ENCODE results near the gene WASHC2C.
"Not testable (repeated sequence)": the region's sequence is repeated elsewhere in the genome, so short reads cannot be mapped to it uniquely, and the experiment has no call there.

DNA sequence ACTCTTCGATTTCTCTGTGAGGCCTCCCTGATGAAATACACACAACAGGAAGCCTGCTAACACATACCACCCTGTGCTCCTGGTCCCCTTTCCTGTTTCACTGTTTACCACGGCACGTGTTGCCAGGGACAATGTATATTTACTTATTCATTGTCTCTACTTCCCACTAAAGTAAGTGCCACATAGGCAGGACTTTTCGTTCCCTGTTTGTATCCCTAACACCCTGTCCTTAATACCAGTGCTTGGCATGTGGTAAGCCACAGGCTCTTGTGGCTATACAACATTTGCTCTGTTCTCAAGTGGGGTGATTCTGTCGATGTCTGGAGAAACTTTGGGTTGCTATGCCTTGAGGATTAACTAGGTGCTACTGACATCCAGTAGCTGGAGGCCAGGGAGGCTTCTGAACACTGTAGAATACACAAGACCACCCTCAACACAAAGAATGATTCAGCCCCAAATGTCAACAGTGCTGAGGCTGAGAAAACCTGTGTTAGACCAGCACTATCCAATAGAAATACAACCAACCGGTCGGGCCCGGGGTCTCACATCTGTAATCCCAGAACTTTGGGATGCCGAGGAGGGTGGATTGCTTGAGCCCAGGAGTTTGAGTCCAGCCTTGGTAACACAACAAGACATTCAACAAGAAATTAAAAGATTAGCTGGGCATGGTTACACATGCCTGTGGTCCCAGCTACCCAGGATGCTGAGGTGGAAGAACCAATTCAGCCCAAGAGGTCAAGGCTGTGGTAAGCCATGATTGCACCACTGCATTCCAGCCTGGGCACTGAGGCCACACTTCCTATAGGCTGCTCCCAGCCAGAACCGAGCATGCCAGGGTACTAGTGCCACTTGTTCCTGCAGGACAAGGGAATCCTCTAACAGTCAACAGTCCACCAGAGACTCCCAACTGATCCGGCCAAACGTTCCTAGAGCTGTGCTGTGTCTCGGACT lies 76.3 kb downstream of the WASHC2C start:
- TF ChIP-seq, protein P1, sequence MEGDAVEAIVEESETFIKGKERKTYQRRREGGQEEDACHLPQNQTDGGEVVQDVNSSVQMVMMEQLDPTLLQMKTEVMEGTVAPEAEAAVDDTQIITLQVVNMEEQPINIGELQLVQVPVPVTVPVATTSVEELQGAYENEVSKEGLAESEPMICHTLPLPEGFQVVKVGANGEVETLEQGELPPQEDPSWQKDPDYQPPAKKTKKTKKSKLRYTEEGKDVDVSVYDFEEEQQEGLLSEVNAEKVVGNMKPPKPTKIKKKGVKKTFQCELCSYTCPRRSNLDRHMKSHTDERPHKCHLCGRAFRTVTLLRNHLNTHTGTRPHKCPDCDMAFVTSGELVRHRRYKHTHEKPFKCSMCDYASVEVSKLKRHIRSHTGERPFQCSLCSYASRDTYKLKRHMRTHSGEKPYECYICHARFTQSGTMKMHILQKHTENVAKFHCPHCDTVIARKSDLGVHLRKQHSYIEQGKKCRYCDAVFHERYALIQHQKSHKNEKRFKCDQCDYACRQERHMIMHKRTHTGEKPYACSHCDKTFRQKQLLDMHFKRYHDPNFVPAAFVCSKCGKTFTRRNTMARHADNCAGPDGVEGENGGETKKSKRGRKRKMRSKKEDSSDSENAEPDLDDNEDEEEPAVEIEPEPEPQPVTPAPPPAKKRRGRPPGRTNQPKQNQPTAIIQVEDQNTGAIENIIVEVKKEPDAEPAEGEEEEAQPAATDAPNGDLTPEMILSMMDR (IDR thresholded peaks at IDR 0.05) = not testable (repeated sequence)
- TF ChIP-seq POLR2AphosphoS5 (IDR thresholded peaks at IDR 0.05) = not testable (repeated sequence)

Data from stomach (tissue), 4 donors.